ENCODE results near the gene MRPS18A. TPM values are rescaled to one million over a fixed set of nuclear protein-coding genes. Genes with fewer than 3 reads are reported as not detected.

Gene MRPS18A
- total RNA-seq, 1 donor from 2014 or later = 57.0 TPM

- CTCF ChIA-PET = interaction anchor here (1.6 kb wide), 1 partner anchor 95 kb away, joined by 4 read pairs; the partner anchor contains the start of gene VEGFA
- DNase-seq (no peak), ATAC-seq (ENCODE audit: low read depth) (no peak)
- no peaks in the 10 kb centered on the region for H3K9me3 Mint-ChIP-seq
- TF ChIP-seq CTCF (IDR thresholded peaks at IDR 0.05) = no peak
- peaks cover 93% of the 10 kb centered on the region for H3K36me3 Mint-ChIP-seq (ENCODE audit: low read depth)
- H3K27me3 Mint-ChIP-seq = no peaks in the 10 kb centered on the region
- H3K4me3 Mint-ChIP-seq = no peak overlapping the region
- POLR2A ChIA-PET = interaction anchor here (0.5 to 1.4 kb wide), 2 partner anchors 40 to 70 kb away, joined by 3 read pairs; no protein-coding TSS in a partner anchor
- no peak overlapping the region for H3K27ac Mint-ChIP-seq
- H3K4me1 Mint-ChIP-seq = no peaks in the 10 kb centered on the region
- intact Hi-C loops (cut with micrococcal nuclease) = no loop called here
These were observed 12.7 kb downstream of the MRPS18A start for GRCh38 chr6:43674921-43675320.

- no peak overlapping the region for H3K4me3 Mint-ChIP-seq
- ChIA-PET POLR2A (interaction anchor here (1.4 kb wide), 1 partner anchor 41 kb away, joined by 3 read pairs; no protein-coding TSS in a partner anchor), CTCF (interaction anchor here (1.2 to 1.6 kb wide), 2 partner anchors 12 to 96 kb away, joined by 3 to 4 read pairs; partner anchors contain the start of gene VEGFA)
- H3K27me3 Mint-ChIP-seq = no peaks in the 10 kb centered on the region
- no peak for TF ChIP-seq CTCF (IDR thresholded peaks at IDR 0.05)
- H3K9me3 Mint-ChIP-seq = no peaks in the 10 kb centered on the region
- intact Hi-C loops (cut with micrococcal nuclease) = no loop called here
- H3K36me3 Mint-ChIP-seq (ENCODE audit: low read depth) = peaks cover 87% of the 10 kb centered on the region
- ATAC-seq (ENCODE audit: low read depth) (no peak), DNase-seq (no peak)
- H3K4me1 Mint-ChIP-seq = no peaks in the 10 kb centered on the region
- H3K27ac Mint-ChIP-seq = no peak overlapping the region
These were observed 13.3 kb downstream of the MRPS18A start for GRCh38 chr6:43674291-43674690.

- no peak overlapping the region for H3K4me3 Mint-ChIP-seq
- ChIA-PET CTCF (interaction anchor here (1.1 to 1.6 kb wide), 3 partner anchors 11 to 101 kb away, joined by 3 to 4 read pairs (median 3); partner anchors contain the start of gene VEGFA), POLR2A (no interaction called here)
- TF ChIP-seq CTCF (IDR thresholded peaks at IDR 0.05) = no peak
- no peak for ATAC-seq (ENCODE audit: low read depth)
- H3K9me3 Mint-ChIP-seq = no peaks in the 10 kb centered on the region
- no peak overlapping the region for H3K27ac Mint-ChIP-seq
- H3K27me3 Mint-ChIP-seq = no peaks in the 10 kb centered on the region
- H3K36me3 Mint-ChIP-seq (ENCODE audit: low read depth) = peaks cover 82% of the 10 kb centered on the region
- H3K4me1 Mint-ChIP-seq = peaks cover under 1% of the 10 kb centered on the region
- intact Hi-C loops (cut with micrococcal nuclease) = no loop called here
- DNase-seq = no peak
These were observed 14.0 kb downstream of the MRPS18A start for GRCh38 chr6:43673444-43674084.

- no peak for ATAC-seq (ENCODE audit: low read depth)
- Mint-ChIP-seq H3K9me3 (no peaks in the 10 kb centered on the region), H3K27me3 (no peaks in the 10 kb centered on the region), H3K36me3 (ENCODE audit: low read depth) (peaks cover 68% of the 10 kb centered on the region), H3K4me3 (no peak overlapping the region), H3K27ac (peak overlapping the region; percentile 35), H3K4me1 (peaks cover 15% of the 10 kb centered on the region)
- intact Hi-C loops (cut with micrococcal nuclease) = no loop called here
- no peak for DNase-seq
- TF ChIP-seq CTCF (IDR thresholded peaks at IDR 0.05) = no peak
- CTCF ChIA-PET = no interaction called here
- POLR2A ChIA-PET = interaction anchor here (0.7 to 1.3 kb wide), 2 partner anchors 24 to 98 kb away, joined by 3 to 4 read pairs; partner anchors contain the start of gene VEGFA
These were observed 15.5 kb downstream of the MRPS18A start for GRCh38 chr6:43671801-43672690.

All from activated B cell treated with CpG ODN at 0.5 μM for 24 hours (primary cell).